ENCODE data around the gene RAE1. TPM values are rescaled to one million over a fixed set of nuclear protein-coding genes. Genes with fewer than 3 reads are reported as not detected.

Gene RAE1
- total and polyA plus RNA-seq, 7 donors = 9.1 to 23.6 (median 14.7) TPM

DNA sequence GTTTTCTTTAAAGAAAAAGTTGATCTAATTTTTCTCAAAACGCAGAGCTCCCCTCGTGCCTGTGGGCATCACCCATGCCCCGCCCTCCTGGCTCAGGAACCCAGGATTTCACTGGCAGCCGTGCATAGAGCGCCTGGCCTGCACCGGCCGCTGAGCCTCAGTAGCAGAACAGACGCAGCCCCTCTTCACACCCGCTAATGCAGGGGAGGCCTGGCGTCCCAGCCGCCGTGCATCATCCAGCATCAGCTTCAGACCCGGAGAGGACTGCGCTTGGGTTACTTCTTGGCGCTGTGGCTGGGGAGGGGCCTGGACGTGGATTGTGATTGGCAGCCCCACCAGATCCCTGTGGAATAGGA, 58.2 kb downstream of the RAE1 start:
- WGBS, 3 donors = 45 to 60% (median 49%) methylated on average over 16 of the region's 16 CpGs
- ATAC-seq (peak in 1 of 4 donors; percentile 18), DNase-seq (peak in 1 of 2 donors; percentile 45)
- Histone ChIP-seq H3K36me3 (ENCODE audit: insufficient read depth in 1 of 2, low read depth in 1 of 2) (peaks cover 0 to 51% of the 10 kb centered on the region in 2 donors), H3K4me3 (no peak overlapping the region), H3K27ac (peak overlapping the region; percentile 74), H3K9me3 (no peaks in the 10 kb centered on the region), H3K27me3 (ENCODE audit: insufficient read depth in 3 of 3, low read length in 2 of 3) (no peaks in the 10 kb centered on the region), H3K4me1 (peaks cover 37% of the 10 kb centered on the region)
- TF ChIP-seq, protein P1, sequence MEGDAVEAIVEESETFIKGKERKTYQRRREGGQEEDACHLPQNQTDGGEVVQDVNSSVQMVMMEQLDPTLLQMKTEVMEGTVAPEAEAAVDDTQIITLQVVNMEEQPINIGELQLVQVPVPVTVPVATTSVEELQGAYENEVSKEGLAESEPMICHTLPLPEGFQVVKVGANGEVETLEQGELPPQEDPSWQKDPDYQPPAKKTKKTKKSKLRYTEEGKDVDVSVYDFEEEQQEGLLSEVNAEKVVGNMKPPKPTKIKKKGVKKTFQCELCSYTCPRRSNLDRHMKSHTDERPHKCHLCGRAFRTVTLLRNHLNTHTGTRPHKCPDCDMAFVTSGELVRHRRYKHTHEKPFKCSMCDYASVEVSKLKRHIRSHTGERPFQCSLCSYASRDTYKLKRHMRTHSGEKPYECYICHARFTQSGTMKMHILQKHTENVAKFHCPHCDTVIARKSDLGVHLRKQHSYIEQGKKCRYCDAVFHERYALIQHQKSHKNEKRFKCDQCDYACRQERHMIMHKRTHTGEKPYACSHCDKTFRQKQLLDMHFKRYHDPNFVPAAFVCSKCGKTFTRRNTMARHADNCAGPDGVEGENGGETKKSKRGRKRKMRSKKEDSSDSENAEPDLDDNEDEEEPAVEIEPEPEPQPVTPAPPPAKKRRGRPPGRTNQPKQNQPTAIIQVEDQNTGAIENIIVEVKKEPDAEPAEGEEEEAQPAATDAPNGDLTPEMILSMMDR (IDR thresholded peaks at IDR 0.05) = no peak
- intact Hi-C loops (cut with DNase I) = no loop called here

GRCh38 chr20:57409672-57410397, 58.8 kb downstream of the RAE1 start:
- Histone ChIP-seq H3K27me3 (ENCODE audit: insufficient read depth in 3 of 3, low read length in 2 of 3) (no peaks in the 10 kb centered on the region), H3K27ac (peak overlapping the region; percentile 74), H3K4me3 (no peak overlapping the region), H3K9me3 (no peaks in the 10 kb centered on the region), H3K4me1 (peaks cover 33% of the 10 kb centered on the region), H3K36me3 (ENCODE audit: insufficient read depth in 1 of 2, low read depth in 1 of 2) (peaks cover 0 to 45% of the 10 kb centered on the region in 2 donors)
- DNase-seq (peak in 1 of 2 donors; percentile 49), ATAC-seq (peak in 1 of 4 donors; percentile 14)
- TF ChIP-seq, protein P1 (IDR thresholded peaks at IDR 0.05) = no peak
- WGBS, 3 donors = 72 to 75% (median 72%) methylated on average over 13 to 14 of the region's 14 CpGs
- intact Hi-C loops (cut with DNase I) = no loop called here

DNA sequence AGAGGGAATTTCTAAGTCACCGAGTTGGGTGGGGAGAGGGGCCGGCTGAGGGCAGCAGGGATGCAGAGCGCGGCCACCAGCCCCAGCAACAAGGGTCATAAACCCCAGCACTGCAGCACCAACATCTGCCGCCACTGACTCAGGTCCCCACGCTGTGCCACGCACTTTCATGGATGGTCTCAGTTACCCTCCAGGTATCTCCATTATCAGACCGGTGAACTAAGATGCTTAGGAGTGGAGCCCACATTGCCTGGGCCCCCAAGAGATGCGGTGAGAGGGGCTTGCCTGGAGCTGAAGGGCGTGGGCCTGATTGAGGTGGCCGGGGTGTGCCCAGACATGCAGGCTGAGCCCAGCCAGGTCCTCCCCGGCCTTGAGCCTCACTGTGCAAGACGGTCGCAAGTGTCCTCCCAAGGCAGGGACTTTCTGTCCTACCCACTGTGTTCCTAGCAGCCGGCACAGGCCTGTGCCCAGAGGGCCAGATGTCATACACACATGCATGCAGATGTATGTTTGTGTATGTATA, 59.4 kb downstream of the RAE1 start:
- WGBS, 3 donors = 71 to 85% (median 72%) methylated on average over 15 of the region's 15 CpGs
- Histone ChIP-seq H3K4me1 (peaks cover 28% of the 10 kb centered on the region), H3K36me3 (ENCODE audit: insufficient read depth in 1 of 2, low read depth in 1 of 2) (peaks cover 0 to 39% of the 10 kb centered on the region in 2 donors)

DNA sequence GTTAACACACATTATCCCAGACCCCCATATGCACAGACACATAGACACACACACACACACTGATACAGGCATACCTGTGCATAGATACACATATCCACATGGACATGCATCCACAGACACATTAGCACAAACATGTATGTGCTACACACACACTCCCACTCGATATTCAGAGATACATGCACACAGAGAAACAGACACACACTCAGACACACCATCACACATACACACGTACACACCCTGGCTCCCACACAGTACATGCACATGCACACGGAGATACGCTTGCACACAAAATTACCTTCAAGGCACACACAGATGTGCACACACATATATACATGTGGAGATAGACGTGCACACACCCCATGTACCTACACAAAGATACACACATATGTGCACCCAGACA, 59.9 kb downstream of the RAE1 start:
- no peak for ATAC-seq
- peaks cover 0 to 34% of the 10 kb centered on the region in 2 donors for H3K36me3 ChIP-seq (ENCODE audit: insufficient read depth in 1 of 2, low read depth in 1 of 2)
- intact Hi-C loops (cut with DNase I) = no loop called here
- H3K4me1 ChIP-seq = peaks cover 27% of the 10 kb centered on the region
- no peaks in the 10 kb centered on the region for H3K27me3 ChIP-seq (ENCODE audit: insufficient read depth in 3 of 3, low read length in 2 of 3)
- DNase-seq = no peak
- no peak overlapping the region for H3K4me3 ChIP-seq
- H3K9me3 ChIP-seq = no peaks in the 10 kb centered on the region
- TF ChIP-seq, protein P1 (IDR thresholded peaks at IDR 0.05) = no peak
- H3K27ac ChIP-seq = no peak overlapping the region
- 76 to 90% (median 78%) methylated on average over 5 of the region's 5 CpGs for WGBS, 3 donors

More for the DNA sequence above, 59.4 kb downstream of the RAE1 start:
- intact Hi-C loops (cut with DNase I) = no loop called here
- ATAC-seq (no peak), DNase-seq (peak in 1 of 2 donors; percentile 52)
- no peaks in the 10 kb centered on the region for H3K27me3 ChIP-seq (ENCODE audit: insufficient read depth in 3 of 3, low read length in 2 of 3)
- H3K4me3 ChIP-seq = no peak overlapping the region
- no peaks in the 10 kb centered on the region for H3K9me3 ChIP-seq
- TF ChIP-seq, protein P1 (IDR thresholded peaks at IDR 0.05) = no peak
- H3K27ac ChIP-seq = peak overlapping the region; percentile 74
